SK-N-SH (cell line): ENCODE results near the gene FFAR4. TPM values are rescaled to one million over a fixed set of nuclear protein-coding genes. Genes with fewer than 3 reads are reported as not detected.

Source experiments
- CTCF ChIA-PET: fragments of 300-600, 350-600 bp; formaldehyde crosslinking; extraction: SDS; loops from one replicate; lab custom pipeline; 2021; lab: Yijun Ruan, JAX
- POLR2A ChIA-PET: fragments of 350-600 bp; sonication (Branson Sonifier 250); formaldehyde crosslinking; extraction: SDS; loops from one replicate; lab custom pipeline; 2020; ENCODE audit warnings: antibody characterized with exemption, inconsistent platforms; lab: Yijun Ruan, JAX
- DNase-seq: peaks from one replicate; pipeline ENCODE4 v3.0.0; 2012
- H2AFZ ChIP-seq: fragments of 200-600 bp; sonication (generic); 2 replicates; pipeline ENCODE4 v1.8.1; 2016; ENCODE audit warnings: antibody characterized with exemption, mild to moderate bottlenecking, low read depth
- H3F3A ChIP-seq: fragments of 200-600 bp; sonication (generic); replicated peaks from 2 replicates; pipeline ENCODE3; 2016; ENCODE audit warnings: antibody characterized with exemption, mild to moderate bottlenecking; ENCODE audit not compliant: insufficient read depth
- H3K27ac ChIP-seq, 2 experiments: fragments of 200-500 bp in 1 of 2; fragments of 200-600 bp in 1 of 2; sonication (Bioruptor generic) in 1 of 2; sonication (generic), shearing (Covaris generic) in 1 of 2; 2 replicates each; pipeline versions ENCODE4 v1.5.1 to v1.6.1; 2014 to 2016; ENCODE audit warnings: low read depth in 2 of 2, inconsistent platforms in 1 of 2, low read length in 1 of 2, mild to moderate bottlenecking in 1 of 2, mixed read lengths in 1 of 2
- H3K27me3 ChIP-seq: fragments of 200-600 bp; sonication (generic), shearing (Covaris generic); 2 replicates; pipeline ENCODE4 v1.6.1; 2016; ENCODE audit warnings: mixed run types; ENCODE audit not compliant: insufficient read depth
- H3K36me3 ChIP-seq, 2 experiments: fragments of 200-500 bp in 1 of 2; fragments of 200-600 bp in 1 of 2; sonication (Bioruptor generic) in 1 of 2; sonication (generic) in 1 of 2; replicated peaks in 1 of 2; 2 replicates each; pipeline versions ENCODE3 to v1.5.1; 2014 to 2016; ENCODE audit warnings: low read length in 1 of 2, mild to moderate bottlenecking in 1 of 2; ENCODE audit not compliant: insufficient read depth in 2 of 2, control insufficient read depth in 1 of 2
- H3K4me1 ChIP-seq, 2 experiments: fragments of 200-500 bp in 1 of 2; fragments of 200-600 bp in 1 of 2; sonication (Bioruptor generic) in 1 of 2; sonication (generic), shearing (Covaris generic) in 1 of 2; 2 replicates each; pipeline versions ENCODE4 v1.5.1 to v1.6.1; 2014 to 2016; ENCODE audit warnings: low read depth in 1 of 2, low read length in 1 of 2, mixed run types in 1 of 2; ENCODE audit not compliant: insufficient read depth in 2 of 2, control insufficient read depth in 1 of 2
- H3K4me2 ChIP-seq: fragments of 200-600 bp; sonication (generic), shearing (Covaris generic); 2 replicates; pipeline ENCODE4 v1.6.1; 2017; ENCODE audit warnings: mixed run types
- H3K4me3 ChIP-seq, 2 experiments: fragments of 200-500 bp in 1 of 2; fragments of 200-600 bp in 1 of 2; sonication (Bioruptor generic) in 1 of 2; sonication (generic), shearing (Covaris generic) in 1 of 2; 2 replicates each; pipeline versions ENCODE4 v1.5.1 to v1.8.1; 2014 to 2016; ENCODE audit warnings: low read depth in 2 of 2, inconsistent platforms in 1 of 2, low read length in 1 of 2, mild to moderate bottlenecking in 1 of 2, mixed read lengths in 1 of 2, moderate library complexity in 1 of 2
- H3K79me2 ChIP-seq: fragments of 200-600 bp; sonication (generic); 2 replicates; pipeline ENCODE4 v1.8.1; 2017; ENCODE audit warnings: mild to moderate bottlenecking; ENCODE audit not compliant: insufficient read depth
- H3K9ac ChIP-seq: fragments of 200-600 bp; sonication (generic); 2 replicates; pipeline ENCODE4 v1.6.1; 2017; ENCODE audit warnings: mixed run types
- H3K9me2 ChIP-seq: fragments of 200-600 bp; sonication (generic); 2 replicates; pipeline ENCODE4 v1.6.1; 2017; ENCODE audit warnings: mixed run types
- H3K9me3 ChIP-seq: fragments of 200-600 bp; sonication (generic); 2 replicates; pipeline ENCODE4 v1.6.1; 2017; ENCODE audit warnings: mixed run types, mild to moderate bottlenecking, moderate library complexity
- H4K20me1 ChIP-seq: fragments of 200-600 bp; sonication (generic); 2 replicates; pipeline ENCODE4 v1.6.1; 2017; ENCODE audit warnings: mild to moderate bottlenecking, mixed run types; ENCODE audit not compliant: insufficient read depth
- CHD2 ChIP-seq: fragments of 150-350 bp; IDR thresholded peaks from 2 replicates; pipeline ENCODE4 v1.6.1; 2018; ENCODE audit warnings: low read length; ENCODE audit not compliant: partially characterized antibody
- CTCF ChIP-seq: fragments of 200-600 bp; sonication (generic); IDR thresholded peaks from 2 replicates; pipeline ENCODE4 v1.6.1; 2017; ENCODE audit warnings: antibody characterized with exemption, mild to moderate bottlenecking, moderate library complexity
- ELF1 ChIP-seq: IDR thresholded peaks from 2 replicates; pipeline ENCODE4 v1.4.0; 2012
- EP300 ChIP-seq, 2 experiments: IDR thresholded peaks; 2 replicates each; pipeline versions ENCODE4 v1.4.0 to v1.6.1; 2012; ENCODE audit warnings: borderline replicate concordance in 1 of 2, low read depth in 1 of 2, low read length in 1 of 2
- FOSL2 ChIP-seq: IDR thresholded peaks from 2 replicates; pipeline ENCODE4 v1.4.0; 2012; ENCODE audit warnings: low read depth, mild to moderate bottlenecking, moderate library complexity, borderline replicate concordance
- FOXJ3 ChIP-seq: sonication (generic); formaldehyde crosslinking; IDR thresholded peaks from 2 replicates; pipeline ENCODE4 v1.5.1; 2020; ENCODE audit warnings: mild to moderate bottlenecking, missing genetic modification reagents
- GATA2 ChIP-seq: sonication (generic); formaldehyde crosslinking; IDR thresholded peaks from 2 replicates; pipeline ENCODE4 v1.5.0; 2020; ENCODE audit warnings: mild to moderate bottlenecking, missing genetic modification reagents
- IRF3 ChIP-seq: fragments of 150-350 bp; IDR thresholded peaks from 2 replicates; pipeline ENCODE4 v1.6.1; 2016; ENCODE audit warnings: mild to moderate bottlenecking, low read depth, low read length
- JUND ChIP-seq: IDR thresholded peaks from 2 replicates; pipeline ENCODE4 v1.4.0; 2012
- NRF1 ChIP-seq: IDR thresholded peaks from 2 replicates; pipeline ENCODE4 v1.6.1; 2012; ENCODE audit warnings: low read depth, mild to moderate bottlenecking, low read length
- RAD21 ChIP-seq: IDR thresholded peaks from 2 replicates; pipeline ENCODE4 v1.6.1; 2012; ENCODE audit warnings: mild to moderate bottlenecking, low read length
- REST ChIP-seq: IDR thresholded peaks from 2 replicates; pipeline ENCODE4 v1.6.1; 2012; ENCODE audit warnings: mild to moderate bottlenecking, low read depth, low read length, moderate library complexity
- RFX5 ChIP-seq: IDR thresholded peaks from 2 replicates; pipeline ENCODE4 v1.6.1; 2012; ENCODE audit warnings: mild to moderate bottlenecking, improper control_type of control experiment, low read length
- RXRA ChIP-seq: IDR thresholded peaks from 2 replicates; pipeline ENCODE4 v1.4.0; 2012; ENCODE audit warnings: low read depth, mild to moderate bottlenecking, borderline replicate concordance
- SIN3A ChIP-seq: IDR thresholded peaks from 2 replicates; pipeline ENCODE4 v1.6.1; 2012; ENCODE audit warnings: low read depth, mild to moderate bottlenecking, low read length, moderate library complexity, borderline replicate concordance
- SMC3 ChIP-seq: IDR thresholded peaks from 2 replicates; pipeline ENCODE4 v1.6.1; 2012; ENCODE audit warnings: low read depth, low read length, improper control_type of control experiment
- TEAD4 ChIP-seq: IDR thresholded peaks from 2 replicates; pipeline ENCODE4 v1.4.0; 2012; ENCODE audit warnings: mild to moderate bottlenecking, borderline replicate concordance; ENCODE audit not compliant: insufficient read depth
- USF1 ChIP-seq: IDR thresholded peaks from 2 replicates; pipeline ENCODE4 v1.4.0; 2012; ENCODE audit warnings: low read depth, borderline replicate concordance
- USF2 ChIP-seq: fragments of 150-350 bp; IDR thresholded peaks from 2 replicates; pipeline ENCODE4 v1.6.1; 2017; ENCODE audit warnings: antibody characterized with exemption, low read length, low read depth, borderline replicate concordance
- WGBS: methylation state at CpG from one replicate; pipeline ENCODE4 v1.1.6; 2017; ENCODE audit warnings: low lambda C conversion rate; 5-methylcytosine and 5-hydroxymethylcytosine counted together
- polyA plus RNA-seq, 3 experiments: library from polyadenylated mRNA; depleted of rRNA; stranded (reverse); fragments of >200 nt; gene quantifications; 2 replicates each; pipeline ENCODE4 v1.2.3, GENCODE V29; 2012
- TF ChIP-seq, protein P1 (sequence below): IDR thresholded peaks from 2 replicates; pipeline ENCODE4 v1.4.0; 2012; ENCODE audit warnings: low read depth, borderline replicate concordance

FFAR4 gene
- polyA plus RNA-seq, 1 of the 3 experiments (the other 2 are of a cell fraction): not detected

- POLR2A ChIA-PET: no interaction called here
- H3K9me2 ChIP-seq: no peaks in the 10 kb centered on the region
- TF ChIP-seq RFX5 (no peak), CTCF (no peak), SIN3A (no peak), EP300 (IDR thresholded peaks at IDR 0.05; ENCODE audit: borderline replicate concordance in 1 of 2, low read depth in 1 of 2, low read length in 1 of 2) (no peak), USF2 (no peak), RAD21 (no peak), CHD2 (no peak), ELF1 (no peak), REST (no peak), GATA2 (CRISPR knock-in tag) (no peak), IRF3 (no peak), USF1 (no peak), FOXJ3 (CRISPR knock-in tag) (no peak), JUND (no peak), FOSL2 (no peak), TEAD4 (no peak), SMC3 (no peak), RXRA (no peak), NRF1 (no peak)
- TF ChIP-seq, protein P1, sequence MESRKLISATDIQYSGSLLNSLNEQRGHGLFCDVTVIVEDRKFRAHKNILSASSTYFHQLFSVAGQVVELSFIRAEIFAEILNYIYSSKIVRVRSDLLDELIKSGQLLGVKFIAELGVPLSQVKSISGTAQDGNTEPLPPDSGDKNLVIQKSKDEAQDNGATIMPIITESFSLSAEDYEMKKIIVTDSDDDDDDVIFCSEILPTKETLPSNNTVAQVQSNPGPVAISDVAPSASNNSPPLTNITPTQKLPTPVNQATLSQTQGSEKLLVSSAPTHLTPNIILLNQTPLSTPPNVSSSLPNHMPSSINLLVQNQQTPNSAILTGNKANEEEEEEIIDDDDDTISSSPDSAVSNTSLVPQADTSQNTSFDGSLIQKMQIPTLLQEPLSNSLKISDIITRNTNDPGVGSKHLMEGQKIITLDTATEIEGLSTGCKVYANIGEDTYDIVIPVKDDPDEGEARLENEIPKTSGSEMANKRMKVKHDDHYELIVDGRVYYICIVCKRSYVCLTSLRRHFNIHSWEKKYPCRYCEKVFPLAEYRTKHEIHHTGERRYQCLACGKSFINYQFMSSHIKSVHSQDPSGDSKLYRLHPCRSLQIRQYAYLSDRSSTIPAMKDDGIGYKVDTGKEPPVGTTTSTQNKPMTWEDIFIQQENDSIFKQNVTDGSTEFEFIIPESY: no peak
- TF ChIP-seq, all 33 proteins: peak for 0
- H4K20me1 ChIP-seq: no peaks in the 10 kb centered on the region
- H3K27me3 ChIP-seq: no peaks in the 10 kb centered on the region
- no peak overlapping the region for H3K4me3 ChIP-seq
- CTCF ChIA-PET: interaction anchor here (1.8 kb wide), 1 partner anchor 256 kb away, joined by 5 read pairs; no protein-coding TSS in a partner anchor
- H3K4me2 ChIP-seq: no peak overlapping the region
- WGBS: 70% methylated on average over 9 of the region's 9 CpGs
- H3K27ac ChIP-seq: no peak overlapping the region
- no peak overlapping the region for H3K9ac ChIP-seq
- H2AFZ ChIP-seq: no peak overlapping the region
- H3K4me1 ChIP-seq: no peaks in the 10 kb centered on the region
- no peak for DNase-seq
- no peaks in the 10 kb centered on the region for H3F3A ChIP-seq
- H3K79me2 ChIP-seq: no peaks in the 10 kb centered on the region
- no peaks in the 10 kb centered on the region for H3K9me3 ChIP-seq
- H3K36me3 ChIP-seq: no peaks in the 10 kb centered on the region
These were observed 7.0 kb upstream of the FFAR4 start for GRCh38 chr10:93559490-93559889.
